Measurements from ENCODE around the gene TMEM115. TPM values are rescaled to one million over a fixed set of nuclear protein-coding genes. Genes with fewer than 3 reads are reported as not detected.

The TMEM115 gene
- total RNA-seq, 1 experiment from 2014 or later = 56.6 TPM

GRCh38 chr3:50375258-50375931, 16.1 kb upstream of the TMEM115 start:
- ChIA-PET POLR2A (ENCODE audit: unreplicated experiment) (no interaction called here), CTCF (no interaction called here)
- no peaks in the 10 kb centered on the region for H3F3A ChIP-seq (ENCODE audit: low read length, unreplicated experiment)
- no peaks in the 10 kb centered on the region for H4K20me1 ChIP-seq (ENCODE audit: low read length)
- H3K27me3 ChIP-seq (ENCODE audit: low read length) = no peaks in the 10 kb centered on the region
- H2AFZ ChIP-seq (ENCODE audit: low read length) = no peak overlapping the region
- H3K27ac ChIP-seq (ENCODE audit: low read length) = no peak overlapping the region
- H3K36me3 ChIP-seq (ENCODE audit: low read depth, low read length) = no peaks in the 10 kb centered on the region
- H3K4me2 ChIP-seq (ENCODE audit: low read length) = no peak overlapping the region
- H3K4me3 ChIP-seq (ENCODE audit: low read length) = no peak overlapping the region
- no TSS peak for BruUV-seq (replicated peaks)
- peak; percentile 17 for ATAC-seq
- H3K9me2 ChIP-seq (replicated peaks; ENCODE audit: low read length) = no peaks in the 10 kb centered on the region
- DNase-seq = no peak
- no peak for TF ChIP-seq EZH2 (IDR thresholded peaks at IDR 0.05; ENCODE audit: low read length, unreplicated experiment)
- TF ChIP-seq CTCF (conservative IDR thresholded peaks at IDR 0.05; ENCODE audit: low read depth, low read length) = peak; percentile 35; the same call in 1 of the 2 replicates
- no peak for TF ChIP-seq EZH2phosphoT487 (IDR thresholded peaks at IDR 0.05; ENCODE audit: borderline replicate concordance, low read length)
- no peaks in the 10 kb centered on the region for H3K9me3 ChIP-seq (ENCODE audit: low read length)
- H3K9ac ChIP-seq (ENCODE audit: low read length) = no peak overlapping the region
- no peaks in the 10 kb centered on the region for H3K79me2 ChIP-seq (ENCODE audit: low read length)
- intact Hi-C loops (cut with micrococcal nuclease) = no loop called here
- no peaks in the 10 kb centered on the region for H3K4me1 ChIP-seq (ENCODE audit: insufficient read depth, low read length)

GRCh38 chr3:50374363-50375257, 15.3 kb upstream of the TMEM115 start:
- no peak for ATAC-seq
- CTCF ChIA-PET = no interaction called here

More at GRCh38 chr3:50374363-50375257, 15.3 kb upstream of the TMEM115 start:
- POLR2A ChIA-PET (ENCODE audit: unreplicated experiment) = no interaction called here
- no peak for DNase-seq
- H3K27ac ChIP-seq (ENCODE audit: low read length) = no peak overlapping the region
- H3K9me2 ChIP-seq (replicated peaks; ENCODE audit: low read length) = no peaks in the 10 kb centered on the region
- H3F3A ChIP-seq (ENCODE audit: low read length, unreplicated experiment) = no peaks in the 10 kb centered on the region
- intact Hi-C loops (cut with micrococcal nuclease) = no loop called here
- BruUV-seq (replicated peaks) = no TSS peak
- H3K4me3 ChIP-seq (ENCODE audit: low read length) = no peak overlapping the region
- H3K36me3 ChIP-seq (ENCODE audit: low read depth, low read length) = no peaks in the 10 kb centered on the region
- H3K4me2 ChIP-seq (ENCODE audit: low read length) = no peak overlapping the region
- no peaks in the 10 kb centered on the region for H3K27me3 ChIP-seq (ENCODE audit: low read length)
- no peak overlapping the region for H2AFZ ChIP-seq (ENCODE audit: low read length)
- no peaks in the 10 kb centered on the region for H4K20me1 ChIP-seq (ENCODE audit: low read length)
- H3K4me1 ChIP-seq (ENCODE audit: insufficient read depth, low read length) = no peaks in the 10 kb centered on the region
- no peak overlapping the region for H3K9ac ChIP-seq (ENCODE audit: low read length)
- TF ChIP-seq EZH2 (IDR thresholded peaks at IDR 0.05; ENCODE audit: low read length, unreplicated experiment) (no peak), EZH2phosphoT487 (IDR thresholded peaks at IDR 0.05; ENCODE audit: borderline replicate concordance, low read length) (no peak), CTCF (conservative IDR thresholded peaks at IDR 0.05; ENCODE audit: low read depth, low read length) (no peak)
- no peaks in the 10 kb centered on the region for H3K9me3 ChIP-seq (ENCODE audit: low read length)
- H3K79me2 ChIP-seq (ENCODE audit: low read length) = no peaks in the 10 kb centered on the region

Data from PC-3 (cell line).